WTC11 (cell line): ENCODE results near the gene KLHL22. TPM values are rescaled to one million over a fixed set of nuclear protein-coding genes. Genes with fewer than 3 reads are reported as not detected.

Experiments
- ATAC-seq: fragments of 200-7000 bp; cut with Tn5 transposase; 2 replicates; pipeline ENCODE4 v1.10.0; 2021; ENCODE audit warnings: mild to moderate bottlenecking, moderate library complexity
- CTCF ChIA-PET: fragments of 300-600 bp; sonication (Branson Sonifier 250); formaldehyde crosslinking; loops from one replicate; lab custom pipeline; 2021; ENCODE audit warnings: antibody characterized with exemption; lab: Charles Lee
- POLR2A ChIA-PET: fragments of 350-600 bp; sonication (Branson Sonifier 250); formaldehyde crosslinking; loops from one replicate; lab custom pipeline; 2021; ENCODE audit warnings: antibody characterized with exemption; lab: Charles Lee
- DNase-seq: peaks from one replicate; pipeline ENCODE4 v3.0.0; 2021; ENCODE audit warnings: low spot score
- H3K27ac Mint-ChIP-seq: 2 replicates; pipeline ENCODE4 v1.8.0; 2021; ENCODE audit warnings: mixed read lengths
- H3K27me3 Mint-ChIP-seq: 2 replicates; pipeline ENCODE4 v1.8.0; 2021; ENCODE audit warnings: low read depth, mild to moderate bottlenecking, moderate library complexity, mixed read lengths
- H3K36me3 Mint-ChIP-seq: 2 replicates; pipeline ENCODE4 v1.8.0; 2021; ENCODE audit warnings: mixed read lengths
- H3K4me1 Mint-ChIP-seq: 2 replicates; pipeline ENCODE4 v1.8.0; 2022; ENCODE audit warnings: mixed read lengths
- H3K4me3 Mint-ChIP-seq: 2 replicates; pipeline ENCODE4 v1.8.0; 2021; ENCODE audit warnings: mild to moderate bottlenecking, moderate library complexity, mixed read lengths
- H3K9me3 Mint-ChIP-seq: 2 replicates; pipeline ENCODE4 v1.8.0; 2021; ENCODE audit warnings: mixed read lengths
- ATF1 ChIP-seq: sonication (generic); formaldehyde crosslinking; IDR thresholded peaks from 2 replicates; pipeline ENCODE4 v1.8.1; 2023; ENCODE audit warnings: mild to moderate bottlenecking, moderate library complexity, missing genetic modification reagents
- CREB1 ChIP-seq: sonication (generic); formaldehyde crosslinking; IDR thresholded peaks from 2 replicates; pipeline ENCODE4 v1.8.0; 2023; ENCODE audit warnings: mild to moderate bottlenecking, missing genetic modification reagents
- ESRRA ChIP-seq: sonication (generic); formaldehyde crosslinking; IDR thresholded peaks from 2 replicates; pipeline ENCODE4 v1.8.1; 2022; ENCODE audit warnings: mild to moderate bottlenecking, missing genetic modification reagents, borderline replicate concordance
- FOXP1 ChIP-seq: sonication (generic); formaldehyde crosslinking; IDR thresholded peaks from 2 replicates; pipeline ENCODE4 v1.8.0; 2022; ENCODE audit warnings: missing genetic modification reagents, mild to moderate bottlenecking, moderate library complexity, borderline replicate concordance
- HMGA2 ChIP-seq: fragments of 250-450 bp; sonication (Bioruptor Pico); IDR thresholded peaks from 2 replicates; pipeline ENCODE4 v1.4.0; 2021; ENCODE audit warnings: mild to moderate bottlenecking, moderate library complexity
- JAZF1 ChIP-seq: fragments of 250-450 bp; sonication (Bioruptor Pico); IDR thresholded peaks from 2 replicates; pipeline ENCODE4 v1.9.0; 2021; ENCODE audit warnings: moderate library complexity, mild to moderate bottlenecking, inconsistent platforms
- JUN ChIP-seq: sonication (generic); formaldehyde crosslinking; IDR thresholded peaks from 2 replicates; pipeline ENCODE4 v1.8.0; 2023; ENCODE audit warnings: mild to moderate bottlenecking, missing genetic modification reagents
- KAT7 ChIP-seq: sonication (generic); formaldehyde crosslinking; IDR thresholded peaks from 2 replicates; pipeline ENCODE4 v1.8.1; 2023; ENCODE audit warnings: missing genetic modification reagents, mild to moderate bottlenecking, borderline replicate concordance
- MXD4 ChIP-seq: fragments of 250-450 bp; sonication (Bioruptor Pico); IDR thresholded peaks from 2 replicates; pipeline ENCODE4 v1.8.0; 2021; ENCODE audit warnings: mild to moderate bottlenecking, moderate library complexity, borderline replicate concordance
- MYBL2 ChIP-seq: sonication (generic); formaldehyde crosslinking; IDR thresholded peaks from 2 replicates; pipeline ENCODE4 v1.8.1; 2023; ENCODE audit warnings: mild to moderate bottlenecking, moderate library complexity, missing genetic modification reagents
- NR2C2 ChIP-seq: sonication (generic); formaldehyde crosslinking; IDR thresholded peaks from 2 replicates; pipeline ENCODE4 v1.8.0; 2022; ENCODE audit warnings: mild to moderate bottlenecking, missing genetic modification reagents
- OVOL2 ChIP-seq: fragments of 250-450 bp; sonication (Bioruptor Pico); IDR thresholded peaks from 2 replicates; pipeline ENCODE4 v1.9.0; 2021; ENCODE audit warnings: mild to moderate bottlenecking, borderline replicate concordance
- RORB ChIP-seq: fragments of 250-450 bp; sonication (Bioruptor Pico); IDR thresholded peaks from 2 replicates; pipeline ENCODE4 v1.9.0; 2021; ENCODE audit warnings: mild to moderate bottlenecking
- ZNF121 ChIP-seq: sonication (generic); formaldehyde crosslinking; IDR thresholded peaks from 2 replicates; pipeline ENCODE4 v1.8.0; 2023; ENCODE audit warnings: missing genetic modification reagents
- ZNF138 ChIP-seq: sonication (generic); formaldehyde crosslinking; conservative IDR thresholded peaks from 2 replicates; pipeline ENCODE4 v1.8.1; 2022; ENCODE audit warnings: mild to moderate bottlenecking, moderate library complexity, missing genetic modification reagents
- ZNF263 ChIP-seq: sonication (generic); formaldehyde crosslinking; IDR thresholded peaks from 2 replicates; pipeline ENCODE4 v1.8.1; 2022; ENCODE audit warnings: low read depth, mild to moderate bottlenecking, moderate library complexity, missing genetic modification reagents
- total RNA-seq: library from RNA; stranded (reverse); gene quantifications from 3 replicates; pipeline ENCODE4 v1.2.3, GENCODE V29; 2021
- TF ChIP-seq, protein P1 (sequence below): sonication (generic); formaldehyde crosslinking; IDR thresholded peaks from 2 replicates; pipeline ENCODE4 v1.8.1; 2023; ENCODE audit warnings: mild to moderate bottlenecking, missing genetic modification reagents, borderline replicate concordance
- TF ChIP-seq, protein P2 (sequence below): sonication (generic); formaldehyde crosslinking; conservative IDR thresholded peaks from 2 replicates; pipeline ENCODE4 v1.8.1; 2022; ENCODE audit warnings: mild to moderate bottlenecking, missing genetic modification reagents
- TF ChIP-seq, protein P3 (sequence below): sonication (generic); formaldehyde crosslinking; IDR thresholded peaks from 2 replicates; pipeline ENCODE4 v1.8.1; 2023; ENCODE audit warnings: mild to moderate bottlenecking, missing genetic modification reagents, moderate library complexity
- TF ChIP-seq, protein P4 (sequence below): fragments of 200-600 bp; IDR thresholded peaks from 2 replicates; pipeline ENCODE4 v1.8.0; 2022; ENCODE audit warnings: antibody characterized with exemption
- TF ChIP-seq, protein P5 (sequence below): sonication (generic); formaldehyde crosslinking; IDR thresholded peaks from 2 replicates; pipeline ENCODE4 v1.8.1; 2023; ENCODE audit warnings: mild to moderate bottlenecking, missing genetic modification reagents, moderate library complexity
- TF ChIP-seq, protein P6 (sequence below): sonication (generic); formaldehyde crosslinking; IDR thresholded peaks from 2 replicates; pipeline ENCODE4 v1.8.0; 2022; ENCODE audit warnings: missing genetic modification reagents

The KLHL22 gene
- total RNA-seq, 1 experiment from 2014 or later, result 15.7 TPM

DNA sequence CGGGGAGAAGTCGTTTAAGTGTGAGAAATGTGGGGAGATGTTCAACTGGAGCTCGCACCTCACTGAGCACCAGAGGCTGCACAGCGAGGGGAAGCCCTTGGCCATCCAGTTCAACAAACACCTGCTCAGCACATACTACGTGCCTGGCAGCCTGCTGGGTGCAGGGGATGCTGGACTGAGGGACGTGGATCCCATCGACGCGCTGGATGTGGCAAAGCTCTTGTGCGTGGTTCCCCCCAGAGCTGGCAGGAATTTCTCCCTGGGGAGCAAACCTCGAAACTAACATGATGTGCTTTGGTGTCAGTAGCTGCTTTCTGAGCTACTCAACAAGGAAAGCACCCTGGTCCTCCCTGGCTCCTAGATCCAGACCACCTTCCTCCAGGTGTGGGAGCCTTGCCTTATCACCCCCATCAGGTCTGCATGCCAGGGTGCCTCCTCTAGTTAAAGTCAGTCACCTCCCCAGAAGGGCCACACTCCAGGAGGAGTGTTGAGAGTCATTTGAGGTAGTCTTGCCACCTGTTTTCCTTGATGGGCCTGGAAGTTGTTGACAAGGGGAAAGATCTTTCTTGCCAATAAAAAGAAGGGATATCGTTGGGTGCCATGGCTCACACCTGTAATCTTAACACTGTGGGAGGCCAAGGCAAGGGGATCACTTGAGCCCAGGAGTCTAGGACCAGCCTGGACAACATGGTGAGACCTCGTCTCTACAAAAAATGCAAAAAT, 88.7 kb downstream of the KLHL22 start (continued):
- TF ChIP-seq, protein P1, sequence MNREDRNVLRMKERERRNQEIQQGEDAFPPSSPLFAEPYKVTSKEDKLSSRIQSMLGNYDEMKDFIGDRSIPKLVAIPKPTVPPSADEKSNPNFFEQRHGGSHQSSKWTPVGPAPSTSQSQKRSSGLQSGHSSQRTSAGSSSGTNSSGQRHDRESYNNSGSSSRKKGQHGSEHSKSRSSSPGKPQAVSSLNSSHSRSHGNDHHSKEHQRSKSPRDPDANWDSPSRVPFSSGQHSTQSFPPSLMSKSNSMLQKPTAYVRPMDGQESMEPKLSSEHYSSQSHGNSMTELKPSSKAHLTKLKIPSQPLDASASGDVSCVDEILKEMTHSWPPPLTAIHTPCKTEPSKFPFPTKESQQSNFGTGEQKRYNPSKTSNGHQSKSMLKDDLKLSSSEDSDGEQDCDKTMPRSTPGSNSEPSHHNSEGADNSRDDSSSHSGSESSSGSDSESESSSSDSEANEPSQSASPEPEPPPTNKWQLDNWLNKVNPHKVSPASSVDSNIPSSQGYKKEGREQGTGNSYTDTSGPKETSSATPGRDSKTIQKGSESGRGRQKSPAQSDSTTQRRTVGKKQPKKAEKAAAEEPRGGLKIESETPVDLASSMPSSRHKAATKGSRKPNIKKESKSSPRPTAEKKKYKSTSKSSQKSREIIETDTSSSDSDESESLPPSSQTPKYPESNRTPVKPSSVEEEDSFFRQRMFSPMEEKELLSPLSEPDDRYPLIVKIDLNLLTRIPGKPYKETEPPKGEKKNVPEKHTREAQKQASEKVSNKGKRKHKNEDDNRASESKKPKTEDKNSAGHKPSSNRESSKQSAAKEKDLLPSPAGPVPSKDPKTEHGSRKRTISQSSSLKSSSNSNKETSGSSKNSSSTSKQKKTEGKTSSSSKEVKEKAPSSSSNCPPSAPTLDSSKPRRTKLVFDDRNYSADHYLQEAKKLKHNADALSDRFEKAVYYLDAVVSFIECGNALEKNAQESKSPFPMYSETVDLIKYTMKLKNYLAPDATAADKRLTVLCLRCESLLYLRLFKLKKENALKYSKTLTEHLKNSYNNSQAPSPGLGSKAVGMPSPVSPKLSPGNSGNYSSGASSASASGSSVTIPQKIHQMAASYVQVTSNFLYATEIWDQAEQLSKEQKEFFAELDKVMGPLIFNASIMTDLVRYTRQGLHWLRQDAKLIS (CRISPR knock-in tag), result no peak
- TF ChIP-seq, protein P2, sequence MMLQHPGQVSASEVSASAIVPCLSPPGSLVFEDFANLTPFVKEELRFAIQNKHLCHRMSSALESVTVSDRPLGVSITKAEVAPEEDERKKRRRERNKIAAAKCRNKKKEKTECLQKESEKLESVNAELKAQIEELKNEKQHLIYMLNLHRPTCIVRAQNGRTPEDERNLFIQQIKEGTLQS (CRISPR knock-in tag), result no peak
- TF ChIP-seq, protein P3, sequence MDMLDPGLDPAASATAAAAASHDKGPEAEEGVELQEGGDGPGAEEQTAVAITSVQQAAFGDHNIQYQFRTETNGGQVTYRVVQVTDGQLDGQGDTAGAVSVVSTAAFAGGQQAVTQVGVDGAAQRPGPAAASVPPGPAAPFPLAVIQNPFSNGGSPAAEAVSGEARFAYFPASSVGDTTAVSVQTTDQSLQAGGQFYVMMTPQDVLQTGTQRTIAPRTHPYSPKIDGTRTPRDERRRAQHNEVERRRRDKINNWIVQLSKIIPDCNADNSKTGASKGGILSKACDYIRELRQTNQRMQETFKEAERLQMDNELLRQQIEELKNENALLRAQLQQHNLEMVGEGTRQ (CRISPR knock-in tag), result no peak

DNA sequence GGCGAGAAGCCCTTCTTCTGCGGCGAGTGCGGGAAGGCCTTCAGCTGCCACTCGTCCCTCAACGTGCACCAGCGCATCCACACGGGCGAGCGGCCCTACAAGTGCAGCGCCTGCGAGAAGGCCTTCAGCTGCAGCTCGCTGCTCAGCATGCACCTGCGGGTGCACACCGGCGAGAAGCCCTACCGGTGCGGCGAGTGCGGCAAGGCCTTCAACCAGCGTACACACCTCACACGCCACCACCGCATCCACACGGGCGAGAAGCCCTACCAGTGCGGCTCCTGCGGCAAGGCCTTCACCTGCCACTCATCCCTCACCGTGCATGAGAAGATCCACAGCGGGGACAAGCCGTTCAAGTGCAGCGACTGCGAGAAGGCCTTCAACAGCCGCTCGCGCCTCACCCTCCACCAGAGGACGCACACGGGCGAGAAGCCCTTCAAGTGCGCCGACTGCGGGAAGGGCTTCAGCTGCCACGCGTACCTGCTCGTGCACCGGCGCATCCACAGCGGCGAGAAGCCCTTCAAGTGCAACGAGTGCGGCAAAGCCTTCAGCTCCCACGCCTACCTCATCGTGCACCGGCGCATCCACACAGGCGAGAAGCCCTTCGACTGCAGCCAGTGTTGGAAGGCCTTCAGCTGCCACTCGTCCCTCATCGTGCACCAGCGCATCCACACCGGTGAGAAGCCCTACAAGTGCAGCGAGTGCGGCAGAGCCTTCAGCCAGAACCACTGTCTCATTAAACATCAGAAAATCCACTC, 89.5 kb downstream of the KLHL22 start:
- no peak for DNase-seq
- TF ChIP-seq CREB1 (CRISPR knock-in tag), result no peak
- TF ChIP-seq ATF1 (CRISPR knock-in tag), result no peak
- TF ChIP-seq KAT7 (CRISPR knock-in tag), result no peak
- TF ChIP-seq, protein P4, sequence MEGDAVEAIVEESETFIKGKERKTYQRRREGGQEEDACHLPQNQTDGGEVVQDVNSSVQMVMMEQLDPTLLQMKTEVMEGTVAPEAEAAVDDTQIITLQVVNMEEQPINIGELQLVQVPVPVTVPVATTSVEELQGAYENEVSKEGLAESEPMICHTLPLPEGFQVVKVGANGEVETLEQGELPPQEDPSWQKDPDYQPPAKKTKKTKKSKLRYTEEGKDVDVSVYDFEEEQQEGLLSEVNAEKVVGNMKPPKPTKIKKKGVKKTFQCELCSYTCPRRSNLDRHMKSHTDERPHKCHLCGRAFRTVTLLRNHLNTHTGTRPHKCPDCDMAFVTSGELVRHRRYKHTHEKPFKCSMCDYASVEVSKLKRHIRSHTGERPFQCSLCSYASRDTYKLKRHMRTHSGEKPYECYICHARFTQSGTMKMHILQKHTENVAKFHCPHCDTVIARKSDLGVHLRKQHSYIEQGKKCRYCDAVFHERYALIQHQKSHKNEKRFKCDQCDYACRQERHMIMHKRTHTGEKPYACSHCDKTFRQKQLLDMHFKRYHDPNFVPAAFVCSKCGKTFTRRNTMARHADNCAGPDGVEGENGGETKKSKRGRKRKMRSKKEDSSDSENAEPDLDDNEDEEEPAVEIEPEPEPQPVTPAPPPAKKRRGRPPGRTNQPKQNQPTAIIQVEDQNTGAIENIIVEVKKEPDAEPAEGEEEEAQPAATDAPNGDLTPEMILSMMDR, result no peak
- TF ChIP-seq FOXP1 (CRISPR knock-in tag), result no peak
- TF ChIP-seq ESRRA (CRISPR knock-in tag), result no peak
- TF ChIP-seq NR2C2 (CRISPR knock-in tag), result no peak
- TF ChIP-seq HMGA2 (CRISPR knock-in tag), result no peak
- no peak for TF ChIP-seq JAZF1 (CRISPR knock-in tag)
- TF ChIP-seq, protein P5, sequence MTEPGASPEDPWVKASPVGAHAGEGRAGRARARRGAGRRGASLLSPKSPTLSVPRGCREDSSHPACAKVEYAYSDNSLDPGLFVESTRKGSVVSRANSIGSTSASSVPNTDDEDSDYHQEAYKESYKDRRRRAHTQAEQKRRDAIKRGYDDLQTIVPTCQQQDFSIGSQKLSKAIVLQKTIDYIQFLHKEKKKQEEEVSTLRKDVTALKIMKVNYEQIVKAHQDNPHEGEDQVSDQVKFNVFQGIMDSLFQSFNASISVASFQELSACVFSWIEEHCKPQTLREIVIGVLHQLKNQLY (CRISPR knock-in tag), result no peak
- TF ChIP-seq ZNF263 (CRISPR knock-in tag), result no peak
- no peak for TF ChIP-seq MXD4 (CRISPR knock-in tag)
- no peak for TF ChIP-seq JUN (CRISPR knock-in tag)
- no peak for TF ChIP-seq RORB
- TF ChIP-seq, protein P6, sequence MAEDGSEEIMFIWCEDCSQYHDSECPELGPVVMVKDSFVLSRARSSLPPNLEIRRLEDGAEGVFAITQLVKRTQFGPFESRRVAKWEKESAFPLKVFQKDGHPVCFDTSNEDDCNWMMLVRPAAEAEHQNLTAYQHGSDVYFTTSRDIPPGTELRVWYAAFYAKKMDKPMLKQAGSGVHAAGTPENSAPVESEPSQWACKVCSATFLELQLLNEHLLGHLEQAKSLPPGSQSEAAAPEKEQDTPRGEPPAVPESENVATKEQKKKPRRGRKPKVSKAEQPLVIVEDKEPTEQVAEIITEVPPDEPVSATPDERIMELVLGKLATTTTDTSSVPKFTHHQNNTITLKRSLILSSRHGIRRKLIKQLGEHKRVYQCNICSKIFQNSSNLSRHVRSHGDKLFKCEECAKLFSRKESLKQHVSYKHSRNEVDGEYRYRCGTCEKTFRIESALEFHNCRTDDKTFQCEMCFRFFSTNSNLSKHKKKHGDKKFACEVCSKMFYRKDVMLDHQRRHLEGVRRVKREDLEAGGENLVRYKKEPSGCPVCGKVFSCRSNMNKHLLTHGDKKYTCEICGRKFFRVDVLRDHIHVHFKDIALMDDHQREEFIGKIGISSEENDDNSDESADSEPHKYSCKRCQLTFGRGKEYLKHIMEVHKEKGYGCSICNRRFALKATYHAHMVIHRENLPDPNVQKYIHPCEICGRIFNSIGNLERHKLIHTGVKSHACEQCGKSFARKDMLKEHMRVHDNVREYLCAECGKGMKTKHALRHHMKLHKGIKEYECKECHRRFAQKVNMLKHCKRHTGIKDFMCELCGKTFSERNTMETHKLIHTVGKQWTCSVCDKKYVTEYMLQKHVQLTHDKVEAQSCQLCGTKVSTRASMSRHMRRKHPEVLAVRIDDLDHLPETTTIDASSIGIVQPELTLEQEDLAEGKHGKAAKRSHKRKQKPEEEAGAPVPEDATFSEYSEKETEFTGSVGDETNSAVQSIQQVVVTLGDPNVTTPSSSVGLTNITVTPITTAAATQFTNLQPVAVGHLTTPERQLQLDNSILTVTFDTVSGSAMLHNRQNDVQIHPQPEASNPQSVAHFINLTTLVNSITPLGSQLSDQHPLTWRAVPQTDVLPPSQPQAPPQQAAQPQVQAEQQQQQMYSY (CRISPR knock-in tag), result no peak
- TF ChIP-seq OVOL2 (CRISPR knock-in tag), result no peak
- no peak for TF ChIP-seq MYBL2
- TF ChIP-seq ZNF138, result no peak
- no peak for TF ChIP-seq ZNF121 (CRISPR knock-in tag)
- Mint-ChIP-seq H3K4me1 (no peaks in the 10 kb centered on the region), H3K9me3 (no peaks in the 10 kb centered on the region), H3K27me3 (no peaks in the 10 kb centered on the region; the same call in 1 of the 2 replicates), H3K36me3 (peaks cover 41% of the 10 kb centered on the region), H3K27ac (no peak overlapping the region), H3K4me3 (no peak overlapping the region)
- ChIA-PET POLR2A (no interaction called here), CTCF (interaction anchor here (1.5 to 5.1 kb wide), 2 partner anchors 12 to 58 kb away, joined by 4 to 25 read pairs; no protein-coding TSS in a partner anchor)
- ATAC-seq, result no peak
